Mammary epithelial cell (primary cell): ENCODE data around the gene SCNN1A.

Source experiments
- CTCF ChIP-seq, 2 donors: IDR thresholded peaks in 1 of 2; conservative IDR thresholded peaks in 1 of 2; 2 replicates each; pipeline ENCODE4 v1.5.1; 2011 to 2012; ENCODE audit warnings: inconsistent platforms in 2 of 2, low read length in 2 of 2, mild to moderate bottlenecking in 2 of 2, control low read depth in 1 of 2, low read depth in 1 of 2; ENCODE audit not compliant: insufficient read depth in 1 of 2; ENCODE audit errors: extremely low read depth in 1 of 2
- EZH2 ChIP-seq: IDR thresholded peaks from 2 replicates; pipeline ENCODE4 v1.6.1; 2012; ENCODE audit warnings: low read length, inconsistent platforms, borderline replicate concordance

GRCh38 chr12:6416596-6416995 lies 41.2 kb upstream of the SCNN1A start:
- TF ChIP-seq CTCF (conservative IDR thresholded peaks at IDR 0.05 in 1 of 2, IDR thresholded peaks at IDR 0.05 in 1 of 2; ENCODE audit: extremely low read depth in 1 of 2, insufficient read depth in 1 of 2, low read depth in 1 of 2, low read length in 2 of 2), result no peak
- TF ChIP-seq EZH2, result no peak
